Uterus (tissue), 2 donors: Measurements from ENCODE around the gene OR10G3.
"Not testable (repeated sequence)": the region's sequence is repeated elsewhere in the genome, so short reads cannot be mapped to it uniquely, and the experiment has no call there.

Source experiments
- POLR2A ChIP-seq, 2 donors: fragments of 450-650 bp; IDR thresholded peaks; one replicate each; pipeline ENCODE4 v1.6.1; 2016; ENCODE audit warnings: antibody characterized with exemption in 2 of 2, mild to moderate bottlenecking in 1 of 2, moderate library complexity in 1 of 2
- TF ChIP-seq, protein P1 (sequence below), 4 experiments: fragments of 200-600 bp in 2 of 4; fragments of 450-650 bp in 2 of 4; sonication (generic) in 2 of 4; IDR thresholded peaks; one replicate each; pipeline ENCODE4 v1.5.1; 2016 to 2019; ENCODE audit warnings: antibody characterized with exemption in 4 of 4, mild to moderate bottlenecking in 2 of 4, moderate library complexity in 1 of 4

DNA sequence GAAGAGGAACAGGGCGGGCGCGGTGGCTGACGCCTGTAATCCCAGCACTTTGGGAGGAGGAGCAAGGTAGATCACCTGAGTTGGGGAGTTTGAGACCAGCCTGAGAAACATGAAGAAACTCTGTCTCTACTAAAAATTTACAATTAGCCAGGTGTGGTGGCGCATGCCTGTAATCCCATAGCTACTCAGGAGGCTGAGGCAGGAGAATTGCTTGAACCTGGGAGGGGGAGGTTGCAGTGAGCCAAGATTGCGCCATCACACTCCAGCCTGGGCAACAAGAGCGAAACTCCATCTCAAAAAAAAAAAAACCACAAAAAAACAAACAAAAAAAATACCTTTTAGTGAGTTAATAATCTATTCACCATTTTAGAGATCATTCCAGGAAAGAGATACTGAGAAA is 35.3 kb downstream of the OR10G3 start:
- TF ChIP-seq, protein P1, sequence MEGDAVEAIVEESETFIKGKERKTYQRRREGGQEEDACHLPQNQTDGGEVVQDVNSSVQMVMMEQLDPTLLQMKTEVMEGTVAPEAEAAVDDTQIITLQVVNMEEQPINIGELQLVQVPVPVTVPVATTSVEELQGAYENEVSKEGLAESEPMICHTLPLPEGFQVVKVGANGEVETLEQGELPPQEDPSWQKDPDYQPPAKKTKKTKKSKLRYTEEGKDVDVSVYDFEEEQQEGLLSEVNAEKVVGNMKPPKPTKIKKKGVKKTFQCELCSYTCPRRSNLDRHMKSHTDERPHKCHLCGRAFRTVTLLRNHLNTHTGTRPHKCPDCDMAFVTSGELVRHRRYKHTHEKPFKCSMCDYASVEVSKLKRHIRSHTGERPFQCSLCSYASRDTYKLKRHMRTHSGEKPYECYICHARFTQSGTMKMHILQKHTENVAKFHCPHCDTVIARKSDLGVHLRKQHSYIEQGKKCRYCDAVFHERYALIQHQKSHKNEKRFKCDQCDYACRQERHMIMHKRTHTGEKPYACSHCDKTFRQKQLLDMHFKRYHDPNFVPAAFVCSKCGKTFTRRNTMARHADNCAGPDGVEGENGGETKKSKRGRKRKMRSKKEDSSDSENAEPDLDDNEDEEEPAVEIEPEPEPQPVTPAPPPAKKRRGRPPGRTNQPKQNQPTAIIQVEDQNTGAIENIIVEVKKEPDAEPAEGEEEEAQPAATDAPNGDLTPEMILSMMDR (IDR thresholded peaks at IDR 0.05), result not testable (repeated sequence)
- not testable (repeated sequence) for TF ChIP-seq POLR2A (IDR thresholded peaks at IDR 0.05)
